Natural killer cell (primary cell): Measurements from ENCODE around the gene TGM2. TPM values are rescaled to one million over a fixed set of nuclear protein-coding genes. Genes with fewer than 3 reads are reported as not detected.

Source experiments
- ATAC-seq, 3 donors: fragments of 150-1000 bp in 2 of 3; fragments of 200-7000 bp in 1 of 3; cut with Tn5 transposase; 1 replicate in 1 of 3; 2 replicates in 2 of 3; pipeline ENCODE4 v1.10.0; 2021; ENCODE audit warnings: mild to moderate bottlenecking in 2 of 3, moderate library complexity in 2 of 3
- DNase-seq, 2 donors: peaks; one replicate each; pipeline versions ENCODE4 v3.0.0 to v3.0.0-alpha.2; 2013 to 2021; ENCODE audit warnings: mixed read lengths in 1 of 2
- H3K27ac ChIP-seq: one replicate; pipeline ENCODE4 v1.5.1; 2013; ENCODE audit warnings: mild to moderate bottlenecking, low read length
- H3K27me3 ChIP-seq: one replicate; pipeline ENCODE4 v1.6.1; 2013; ENCODE audit warnings: low read length; ENCODE audit not compliant: control insufficient read depth, insufficient read depth
- H3K36me3 ChIP-seq: one replicate; pipeline ENCODE4 v1.6.1; 2013; ENCODE audit warnings: low read length; ENCODE audit not compliant: control insufficient read depth, insufficient read depth
- H3K4me1 ChIP-seq: one replicate; pipeline ENCODE4 v1.6.1; 2013; ENCODE audit warnings: low read length; ENCODE audit not compliant: control insufficient read depth, insufficient read depth
- H3K4me3 ChIP-seq: one replicate; pipeline ENCODE4 v1.5.1; 2013; ENCODE audit warnings: low read length
- H3K9me3 ChIP-seq: one replicate; pipeline ENCODE4 v1.6.1; 2013; ENCODE audit warnings: low read length; ENCODE audit not compliant: control insufficient read depth, insufficient read depth
- H3K27ac Mint-ChIP-seq, 2 donors: one replicate each; pipeline ENCODE4 v1.8.0; 2022; ENCODE audit warnings: mild to moderate bottlenecking in 2 of 2, mixed read lengths in 2 of 2, moderate library complexity in 1 of 2
- H3K27me3 Mint-ChIP-seq, 2 donors: one replicate each; pipeline ENCODE4 v1.8.0; 2022; ENCODE audit warnings: low read depth in 2 of 2, mixed read lengths in 2 of 2
- H3K36me3 Mint-ChIP-seq: one replicate; pipeline ENCODE4 v1.8.0; 2022; ENCODE audit warnings: mixed read lengths
- H3K4me1 Mint-ChIP-seq, 2 donors: one replicate each; pipeline ENCODE4 v1.8.0; 2022; ENCODE audit warnings: mixed read lengths in 2 of 2
- H3K4me3 Mint-ChIP-seq: one replicate; pipeline ENCODE4 v1.8.0; 2022; ENCODE audit warnings: mild to moderate bottlenecking, moderate library complexity, mixed read lengths
- H3K9me3 Mint-ChIP-seq, 2 donors: one replicate each; pipeline ENCODE4 v1.8.0; 2022; ENCODE audit warnings: mixed read lengths in 2 of 2
- WGBS: methylation state at CpG from one replicate; pipeline ENCODE4 v1.1.7; 2013; ENCODE audit warnings: missing lambda C conversion rate; ENCODE audit not compliant: insufficient coverage; 5-methylcytosine and 5-hydroxymethylcytosine counted together
- intact Hi-C: fragments of 100-400 bp; cut with micrococcal nuclease; formaldehyde crosslinking; loops from one replicate; pipeline ENCODE4 v1.14.2; 2022
- total RNA-seq, 4 donors: library from RNA; stranded (reverse); fragments of 120-200 nt in 1 of 4; gene quantifications; one replicate each; pipeline versions ENCODE4 v1.2.3 to v1.2.4, GENCODE V29; 2013 to 2022
- TF ChIP-seq, protein P1 (sequence below): fragments of 200-600 bp; IDR thresholded peaks from one replicate; pipeline ENCODE4 v1.8.0; 2022; ENCODE audit warnings: antibody characterized with exemption

TGM2 gene
- total RNA-seq, 3 donors from 2014 or later (not counting 1 experiment from before 2014, with no cell fraction given): 0.33 TPM; not detected in 1

GRCh38 chr20:38148328-38149102, 16.6 kb downstream of the TGM2 start:
- H3K27me3 Mint-ChIP-seq: no peaks in the 10 kb centered on the region
- Histone ChIP-seq H3K27ac (no peak overlapping the region), H3K4me1 (peaks cover 31% of the 10 kb centered on the region), H3K27me3 (no peaks in the 10 kb centered on the region), H3K9me3 (no peaks in the 10 kb centered on the region), H3K36me3 (no peaks in the 10 kb centered on the region), H3K4me3 (no peak overlapping the region)
- no peaks in the 10 kb centered on the region for H3K36me3 Mint-ChIP-seq
- H3K27ac Mint-ChIP-seq: no peak overlapping the region
- H3K4me1 Mint-ChIP-seq: peaks cover 11 to 27% of the 10 kb centered on the region in 2 donors
- H3K4me3 Mint-ChIP-seq: no peak overlapping the region
- TF ChIP-seq, protein P1, sequence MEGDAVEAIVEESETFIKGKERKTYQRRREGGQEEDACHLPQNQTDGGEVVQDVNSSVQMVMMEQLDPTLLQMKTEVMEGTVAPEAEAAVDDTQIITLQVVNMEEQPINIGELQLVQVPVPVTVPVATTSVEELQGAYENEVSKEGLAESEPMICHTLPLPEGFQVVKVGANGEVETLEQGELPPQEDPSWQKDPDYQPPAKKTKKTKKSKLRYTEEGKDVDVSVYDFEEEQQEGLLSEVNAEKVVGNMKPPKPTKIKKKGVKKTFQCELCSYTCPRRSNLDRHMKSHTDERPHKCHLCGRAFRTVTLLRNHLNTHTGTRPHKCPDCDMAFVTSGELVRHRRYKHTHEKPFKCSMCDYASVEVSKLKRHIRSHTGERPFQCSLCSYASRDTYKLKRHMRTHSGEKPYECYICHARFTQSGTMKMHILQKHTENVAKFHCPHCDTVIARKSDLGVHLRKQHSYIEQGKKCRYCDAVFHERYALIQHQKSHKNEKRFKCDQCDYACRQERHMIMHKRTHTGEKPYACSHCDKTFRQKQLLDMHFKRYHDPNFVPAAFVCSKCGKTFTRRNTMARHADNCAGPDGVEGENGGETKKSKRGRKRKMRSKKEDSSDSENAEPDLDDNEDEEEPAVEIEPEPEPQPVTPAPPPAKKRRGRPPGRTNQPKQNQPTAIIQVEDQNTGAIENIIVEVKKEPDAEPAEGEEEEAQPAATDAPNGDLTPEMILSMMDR: no peak
- DNase-seq (no peak), ATAC-seq (no peak)
- intact Hi-C loops: no loop called here
- 86% methylated on average over 9 of the region's 9 CpGs for WGBS
- H3K9me3 Mint-ChIP-seq: no peaks in the 10 kb centered on the region

DNA sequence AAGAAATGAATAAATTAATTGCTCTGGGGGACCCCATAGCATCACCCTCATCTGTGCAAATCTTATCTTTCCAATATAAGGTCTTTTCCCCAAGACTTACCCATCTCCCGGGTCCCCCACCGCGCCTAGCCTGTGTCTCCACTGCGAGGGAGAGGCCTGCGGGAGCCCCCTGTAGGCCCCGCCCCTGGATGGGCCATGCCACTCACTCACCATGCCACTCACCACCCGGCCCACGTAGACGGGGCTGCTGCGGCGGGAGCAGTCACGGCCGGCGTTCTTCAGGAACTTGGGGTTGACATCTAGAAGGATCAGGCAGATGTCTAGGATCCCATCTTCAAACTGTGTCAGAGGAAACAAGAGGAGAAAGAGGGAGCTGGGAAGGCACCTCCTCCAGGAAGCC, 17.3 kb downstream of the TGM2 start:
- Histone ChIP-seq H3K27ac (no peak overlapping the region), H3K36me3 (no peaks in the 10 kb centered on the region), H3K9me3 (no peaks in the 10 kb centered on the region), H3K4me3 (no peak overlapping the region), H3K27me3 (no peaks in the 10 kb centered on the region), H3K4me1 (peaks cover 26% of the 10 kb centered on the region)
- WGBS: 93% methylated on average over 11 of the region's 14 CpGs
- no peak for ATAC-seq
- TF ChIP-seq, protein P1: no peak
- Mint-ChIP-seq H3K27me3 (no peaks in the 10 kb centered on the region), H3K4me3 (no peak overlapping the region), H3K9me3 (no peaks in the 10 kb centered on the region), H3K4me1 (peaks cover 8 to 23% of the 10 kb centered on the region in 2 donors), H3K27ac (no peak overlapping the region), H3K36me3 (no peaks in the 10 kb centered on the region)
- intact Hi-C loops: no loop called here
- DNase-seq: no peak

- H3K4me3 ChIP-seq: no peak overlapping the region
- H3K27ac Mint-ChIP-seq: no peak overlapping the region
- no peaks in the 10 kb centered on the region for H3K27me3 Mint-ChIP-seq
- TF ChIP-seq, protein P1: no peak
- no peaks in the 10 kb centered on the region for H3K9me3 Mint-ChIP-seq
- H3K9me3 ChIP-seq: no peaks in the 10 kb centered on the region
- no peak overlapping the region for H3K27ac ChIP-seq
- intact Hi-C loops: no loop called here
- H3K4me1 ChIP-seq: peaks cover 20% of the 10 kb centered on the region
- no peaks in the 10 kb centered on the region for H3K27me3 ChIP-seq
- ATAC-seq (no peak), DNase-seq (no peak)
- 74% methylated on average over 9 of the region's 9 CpGs for WGBS
- H3K36me3 Mint-ChIP-seq: no peaks in the 10 kb centered on the region
- no peak overlapping the region for H3K4me3 Mint-ChIP-seq
- peaks cover 3 to 17% of the 10 kb centered on the region in 2 donors for H3K4me1 Mint-ChIP-seq
- no peaks in the 10 kb centered on the region for H3K36me3 ChIP-seq
Measured at GRCh38 chr20:38147163-38147562, 17.9 kb downstream of the TGM2 start.

DNA sequence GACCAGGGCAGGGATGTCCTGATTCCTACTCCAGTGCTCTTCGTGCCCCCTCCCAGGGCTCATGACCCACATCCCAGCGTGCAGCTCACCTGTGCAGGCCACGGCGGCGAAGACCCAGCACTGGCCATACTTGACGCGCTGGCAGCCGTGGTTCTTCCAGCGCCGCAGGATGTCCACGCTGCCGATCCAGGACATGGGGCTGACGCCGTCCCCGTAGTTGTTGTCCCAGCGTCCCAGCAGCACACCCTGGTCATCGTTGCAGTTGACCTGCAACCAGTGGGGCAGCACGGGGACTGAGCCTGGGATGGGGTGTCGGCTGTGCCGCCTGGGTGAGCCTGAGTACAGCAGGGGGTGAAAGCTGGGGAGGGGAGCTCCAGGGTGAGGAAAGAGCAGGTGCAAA, 18.4 kb downstream of the TGM2 start:
- Mint-ChIP-seq H3K36me3 (no peaks in the 10 kb centered on the region), H3K27me3 (no peaks in the 10 kb centered on the region), H3K27ac (no peak overlapping the region), H3K4me3 (no peak overlapping the region), H3K4me1 (peaks cover 0 to 12% of the 10 kb centered on the region in 2 donors), H3K9me3 (no peaks in the 10 kb centered on the region)
- no peaks in the 10 kb centered on the region for H3K9me3 ChIP-seq
- no peaks in the 10 kb centered on the region for H3K27me3 ChIP-seq
- H3K27ac ChIP-seq: no peak overlapping the region
- H3K36me3 ChIP-seq: no peaks in the 10 kb centered on the region
- intact Hi-C loops: no loop called here
- H3K4me1 ChIP-seq: peaks cover 15% of the 10 kb centered on the region
- TF ChIP-seq, protein P1: no peak
- no peak for DNase-seq
- no peak for ATAC-seq
- 93% methylated on average over 20 of the region's 20 CpGs for WGBS
- H3K4me3 ChIP-seq: no peak overlapping the region
